Urinary bladder (tissue), 4 donors: Measurements from ENCODE around the gene HSFX2. TPM values are rescaled to one million over a fixed set of nuclear protein-coding genes. Genes with fewer than 3 reads are reported as not detected.
"Not testable (repeated sequence)": the region's sequence is repeated elsewhere in the genome, so short reads cannot be mapped to it uniquely, and the experiment has no call there.

Source experiments
- DNase-seq: peaks from one replicate; pipeline ENCODE4 v3.0.0-alpha.2; 2015; ENCODE audit errors: extremely low spot score
- H3K27ac ChIP-seq: one replicate; pipeline ENCODE4 v1.5.1; 2013; ENCODE audit warnings: low read depth, mild to moderate bottlenecking, moderate library complexity
- H3K36me3 ChIP-seq: one replicate; pipeline ENCODE4 v1.6.1; 2013; ENCODE audit warnings: mild to moderate bottlenecking, moderate library complexity; ENCODE audit not compliant: insufficient read depth
- H3K4me1 ChIP-seq: one replicate; pipeline ENCODE4 v1.6.1; 2013; ENCODE audit warnings: mild to moderate bottlenecking, moderate library complexity; ENCODE audit not compliant: insufficient read depth
- H3K4me3 ChIP-seq: one replicate; pipeline ENCODE4 v1.5.1; 2013; ENCODE audit warnings: low read depth, low read length
- WGBS: extraction: QIAGEN DNeasy Blood & Tissue Kit; methylation state at CpG from one replicate; pipeline ENCODE4 v1.1.7; 2013; 5-methylcytosine and 5-hydroxymethylcytosine counted together
- polyA plus RNA-seq: library from polyadenylated mRNA; stranded (reverse); fragments of 200-250 nt; gene quantifications from one replicate; pipeline ENCODE4 v1.2.3, GENCODE V29; 2013
- total RNA-seq: library from RNA; depleted of rRNA; stranded (reverse); fragments of >200 nt; gene quantifications from one replicate; pipeline ENCODE4 v1.2.3, GENCODE V29; 2014
- donor health status: healthy with polysubstance abuse.
- donor health status: healthy.

HSFX2 gene
- total and polyA plus RNA-seq, 2 donors, result 0.95 to 1.3 TPM

- DNase-seq, result no peak
- Histone ChIP-seq H3K27ac (no peak overlapping the region), H3K4me3 (no peak overlapping the region), H3K4me1 (no peaks in the 10 kb centered on the region), H3K36me3 (no peaks in the 10 kb centered on the region)
- WGBS, result 82% methylated on average over 3 of the region's 3 CpGs
Observed at GRCh38 chrX:149618871-149619270, 23.8 kb upstream of the HSFX2 start.

- 78% methylated on average over 1 of the region's 1 CpG for WGBS
- Histone ChIP-seq H3K4me1 (no peaks in the 10 kb centered on the region), H3K4me3 (no peak overlapping the region), H3K36me3 (peaks cover 2% of the 10 kb centered on the region), H3K27ac (no peak overlapping the region)
- DNase-seq, result no peak
Observed at GRCh38 chrX:149611623-149612175, 16.6 kb upstream of the HSFX2 start.

- no peak for DNase-seq
- Histone ChIP-seq H3K36me3 (peaks cover 2% of the 10 kb centered on the region), H3K4me1 (no peaks in the 10 kb centered on the region), H3K4me3 (no peak overlapping the region), H3K27ac (no peak overlapping the region)
- 90% methylated on average over 5 of the region's 5 CpGs for WGBS
Observed at GRCh38 chrX:149610511-149610910, 15.4 kb upstream of the HSFX2 start.

GRCh38 chrX:149607699-149608098 lies 12.6 kb upstream of the HSFX2 start:
- Histone ChIP-seq H3K27ac (no peak overlapping the region), H3K36me3 (peaks cover 2% of the 10 kb centered on the region), H3K4me3 (no peak overlapping the region), H3K4me1 (no peaks in the 10 kb centered on the region)
- DNase-seq, result no peak

GRCh38 chrX:149605248-149605885 lies 10.3 kb upstream of the HSFX2 start:
- 96% methylated on average over 7 of the region's 7 CpGs for WGBS
- not testable (repeated sequence) for H3K4me1 ChIP-seq, DNase-seq, H3K36me3 ChIP-seq, H3K27ac ChIP-seq, H3K4me3 ChIP-seq

GRCh38 chrX:149598603-149599002 lies 3.5 kb upstream of the HSFX2 start:
- H3K36me3 ChIP-seq, H3K27ac ChIP-seq, H3K4me3 ChIP-seq, H3K4me1 ChIP-seq, DNase-seq: not testable (repeated sequence)
- 43% methylated on average over 3 of the region's 11 CpGs for WGBS

- H3K27ac ChIP-seq, H3K4me1 ChIP-seq, H3K36me3 ChIP-seq, DNase-seq, H3K4me3 ChIP-seq: not testable (repeated sequence)
- WGBS, result no CpG with 5 or more reads among the region's 7 CpGs
Observed at GRCh38 chrX:149595943-149596342, 829 bp upstream of the HSFX2 start.

GRCh38 chrX:149590993-149591392 lies 4.1 kb downstream of the HSFX2 start:
- H3K36me3 ChIP-seq, H3K4me1 ChIP-seq, DNase-seq, H3K4me3 ChIP-seq, H3K27ac ChIP-seq: not testable (repeated sequence)
- WGBS, result no CpG with 5 or more reads among the region's 7 CpGs

- not testable (repeated sequence) for H3K36me3 ChIP-seq, H3K27ac ChIP-seq, H3K4me3 ChIP-seq, H3K4me1 ChIP-seq, DNase-seq
- WGBS, result no CpG with 5 or more reads among the region's 12 CpGs
Observed at GRCh38 chrX:149587359-149587758, 7.8 kb downstream of the HSFX2 start, which contains the start of gene MAGEA9B. TSS of gene MAGEA9B (minus strand) at chrX:149587459. CDS start at chrX:149583179, 4,280 bp downstream.

- not testable (repeated sequence) for H3K4me1 ChIP-seq, H3K27ac ChIP-seq, H3K4me3 ChIP-seq, DNase-seq, H3K36me3 ChIP-seq
- 94% methylated on average over 5 of the region's 17 CpGs for WGBS
Observed at GRCh38 chrX:149585631-149586030, 9.5 kb downstream of the HSFX2 start.

- WGBS, result no CpG with 5 or more reads among the region's 1 CpG
Observed at GRCh38 chrX:149573456-149573855, 21.7 kb downstream of the HSFX2 start.

GRCh38 chrX:149572743-149573142 lies 22.4 kb downstream of the HSFX2 start:
- Histone ChIP-seq H3K27ac (no peak overlapping the region), H3K4me1 (no peaks in the 10 kb centered on the region), H3K4me3 (no peak overlapping the region), H3K36me3 (no peaks in the 10 kb centered on the region)
- DNase-seq, result no peak
- no CpG with 5 or more reads among the region's 1 CpG for WGBS

More at GRCh38 chrX:149573456-149573855, 21.7 kb downstream of the HSFX2 start:
- not testable (repeated sequence) for H3K27ac ChIP-seq, DNase-seq, H3K36me3 ChIP-seq, H3K4me1 ChIP-seq, H3K4me3 ChIP-seq

- DNase-seq, result no peak
- Histone ChIP-seq H3K36me3 (no peaks in the 10 kb centered on the region), H3K4me3 (no peak overlapping the region), H3K27ac (no peak overlapping the region), H3K4me1 (no peaks in the 10 kb centered on the region)
- WGBS, result no CpG with 5 or more reads among the region's 7 CpGs
Observed at GRCh38 chrX:149571770-149572169, 23.3 kb downstream of the HSFX2 start.

- no peaks in the 10 kb centered on the region for H3K36me3 ChIP-seq
- H3K4me1 ChIP-seq, result no peaks in the 10 kb centered on the region
- DNase-seq, result no peak
- WGBS, result no CpG with 5 or more reads among the region's 6 CpGs
- H3K4me3 ChIP-seq, result no peak overlapping the region
- H3K27ac ChIP-seq, result no peak overlapping the region
Observed at GRCh38 chrX:149570668-149571067, 24.4 kb downstream of the HSFX2 start.
